GM12873 (cell line): ENCODE measurements around the gene POLE2.

Experiments
- CTCF ChIP-seq: IDR thresholded peaks from 2 replicates; pipeline ENCODE4 v1.5.1; 2012; ENCODE audit warnings: low read depth, mild to moderate bottlenecking, moderate library complexity, low read length, control low read depth; ENCODE audit not compliant: insufficient read depth; ENCODE audit errors: missing control alignments

The POLE2 gene

DNA sequence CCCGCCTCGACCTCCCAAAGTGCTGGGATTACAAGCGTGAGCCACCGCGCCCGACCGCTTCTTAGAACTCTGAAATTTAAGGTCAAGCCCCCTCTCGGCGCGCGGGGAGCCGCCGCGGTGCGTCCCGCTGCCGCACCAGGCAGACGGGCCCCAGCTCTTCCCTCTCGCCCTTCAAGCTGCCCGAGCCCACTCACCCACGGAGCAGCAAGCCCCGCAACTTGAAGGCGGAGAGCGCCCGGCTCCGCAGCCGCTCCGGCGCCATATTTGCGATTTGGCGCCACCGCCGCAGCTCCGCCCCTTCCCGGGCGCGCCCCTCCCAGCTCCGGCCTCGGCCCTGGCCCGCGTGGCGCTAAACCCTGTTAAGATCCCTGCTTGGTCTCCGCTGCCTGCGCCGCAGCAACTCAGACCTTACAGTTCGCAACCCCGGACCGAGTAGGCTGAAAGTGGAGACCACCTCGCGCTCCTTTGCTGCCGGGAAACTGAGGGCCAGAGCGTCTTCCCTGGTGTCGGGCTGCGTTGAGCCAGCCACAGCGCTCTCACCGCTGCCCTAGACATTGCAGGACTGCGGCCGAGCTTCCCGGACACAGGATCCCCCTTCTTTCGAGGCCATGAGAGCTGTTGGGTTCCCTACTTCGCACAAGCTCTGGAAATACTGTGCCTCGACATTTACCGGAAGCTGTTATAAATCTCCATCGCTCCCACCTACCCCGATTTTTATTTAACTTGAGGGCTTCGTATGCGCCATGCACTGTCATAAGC is at the start of gene POLE2:
Gene POLE2 (minus strand): TSS at position 273 of the 759 bp plus-strand sequence. CDS start 11 bp downstream, at position 262.
- TF ChIP-seq CTCF = no peak

DNA sequence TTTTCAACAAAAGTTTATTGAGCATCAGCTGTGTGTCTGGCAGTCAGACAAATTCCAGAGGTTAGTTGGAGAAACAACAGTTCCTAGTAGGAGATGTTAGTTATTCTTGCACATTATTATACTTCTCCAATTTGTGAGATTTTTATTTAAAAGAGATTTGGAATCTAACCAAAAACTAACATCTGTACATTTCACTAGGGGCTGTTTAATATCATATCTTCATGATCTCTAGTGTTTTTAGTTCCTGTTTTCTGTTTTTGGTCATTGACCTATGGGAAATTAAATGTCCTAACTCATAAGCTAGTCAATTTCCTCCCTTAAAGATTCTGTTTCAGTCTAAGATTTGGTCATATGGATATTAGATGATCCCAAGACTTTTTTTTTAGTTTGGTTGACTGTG is 45.8 kb upstream of the POLE2 start:
- no peak for TF ChIP-seq CTCF

GRCh38 chr14:49732896-49733295 is 44.9 kb upstream of the POLE2 start:
- no peak for TF ChIP-seq CTCF

- no peak for TF ChIP-seq CTCF
Measured at GRCh38 chr14:49727171-49727570, 39.2 kb upstream of the POLE2 start.

GRCh38 chr14:49720744-49721143 is 32.7 kb upstream of the POLE2 start:
- TF ChIP-seq CTCF = no peak

- no peak for TF ChIP-seq CTCF
Measured at GRCh38 chr14:49703965-49704364, 16.0 kb upstream of the POLE2 start.

DNA sequence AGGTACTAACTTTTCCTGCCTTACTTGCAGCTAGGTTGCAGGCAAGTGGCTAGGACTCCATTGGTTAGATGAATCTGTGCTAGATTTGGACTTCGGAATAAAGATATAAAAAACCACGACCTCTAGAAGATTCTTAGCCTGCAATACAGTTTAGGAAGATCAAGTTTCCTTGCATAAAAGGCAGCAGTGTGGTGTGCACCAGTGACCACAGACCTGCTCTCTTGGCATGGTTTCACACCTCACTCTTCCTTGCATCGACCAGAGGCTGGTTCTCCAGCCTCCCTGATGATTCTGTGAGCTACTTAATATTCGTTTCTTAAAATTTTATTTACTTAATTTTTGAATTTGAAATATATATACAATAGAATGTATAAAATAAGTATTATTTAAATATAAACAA is 14.7 kb upstream of the POLE2 start:
- no peak for TF ChIP-seq CTCF
